Nephron progenitor cell (in vitro differentiated cells): ENCODE measurements around the gene MBOAT2.
"Not testable (repeated sequence)": the region's sequence is repeated elsewhere in the genome, so short reads cannot be mapped to it uniquely, and the experiment has no call there.

Experiments
- DNase-seq: peaks from one replicate; pipeline ENCODE4 v3.0.0; 2021
- H3K27ac Mint-ChIP-seq: 2 replicates; pipeline ENCODE4 v1.8.0; 2021; ENCODE audit warnings: mild to moderate bottlenecking, moderate library complexity, mixed read lengths
- H3K27me3 Mint-ChIP-seq: 2 replicates; pipeline ENCODE4 v1.8.0; 2021; ENCODE audit warnings: mild to moderate bottlenecking, low read depth, mixed read lengths; ENCODE audit not compliant: poor library complexity
- H3K36me3 Mint-ChIP-seq: 2 replicates; pipeline ENCODE4 v1.8.0; 2021; ENCODE audit warnings: low read depth, mixed read lengths
- H3K4me1 Mint-ChIP-seq: 2 replicates; pipeline ENCODE4 v1.8.0; 2021; ENCODE audit warnings: mixed read lengths
- H3K4me3 Mint-ChIP-seq: 2 replicates; pipeline ENCODE4 v1.8.0; 2021; ENCODE audit warnings: mild to moderate bottlenecking, moderate library complexity, mixed read lengths
- H3K9me3 Mint-ChIP-seq: 2 replicates; pipeline ENCODE4 v1.8.0; 2021; ENCODE audit warnings: mild to moderate bottlenecking, moderate library complexity, mixed read lengths
- TF ChIP-seq, protein P1 (sequence below): fragments of 200-600 bp; sonication (generic); IDR thresholded peaks from 2 replicates; pipeline ENCODE4 v1.5.0; 2021; ENCODE audit warnings: antibody characterized with exemption

The MBOAT2 gene

DNA sequence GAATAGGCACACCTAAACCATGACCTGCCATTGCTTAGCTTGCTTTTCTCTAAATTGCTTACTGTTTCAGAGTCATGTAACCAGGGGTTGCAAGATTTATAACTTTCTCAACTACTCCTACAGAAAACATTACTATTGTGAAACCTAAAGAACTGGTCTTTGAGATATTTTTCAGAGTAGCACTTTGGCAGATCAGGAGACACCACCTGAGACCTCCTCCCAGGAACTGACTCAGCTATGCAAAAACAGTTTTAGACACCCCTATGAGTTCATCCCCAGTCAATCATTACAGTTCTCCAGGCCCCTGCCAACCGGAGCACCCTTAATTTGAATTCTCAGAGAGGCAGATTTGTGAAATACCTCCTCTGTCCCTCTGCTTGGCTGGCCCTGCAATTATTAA, 80.3 kb downstream of the MBOAT2 start:
- no peaks in the 10 kb centered on the region for H3K27me3 Mint-ChIP-seq
- H3K4me1 Mint-ChIP-seq = peaks cover 53% of the 10 kb centered on the region
- TF ChIP-seq, protein P1, sequence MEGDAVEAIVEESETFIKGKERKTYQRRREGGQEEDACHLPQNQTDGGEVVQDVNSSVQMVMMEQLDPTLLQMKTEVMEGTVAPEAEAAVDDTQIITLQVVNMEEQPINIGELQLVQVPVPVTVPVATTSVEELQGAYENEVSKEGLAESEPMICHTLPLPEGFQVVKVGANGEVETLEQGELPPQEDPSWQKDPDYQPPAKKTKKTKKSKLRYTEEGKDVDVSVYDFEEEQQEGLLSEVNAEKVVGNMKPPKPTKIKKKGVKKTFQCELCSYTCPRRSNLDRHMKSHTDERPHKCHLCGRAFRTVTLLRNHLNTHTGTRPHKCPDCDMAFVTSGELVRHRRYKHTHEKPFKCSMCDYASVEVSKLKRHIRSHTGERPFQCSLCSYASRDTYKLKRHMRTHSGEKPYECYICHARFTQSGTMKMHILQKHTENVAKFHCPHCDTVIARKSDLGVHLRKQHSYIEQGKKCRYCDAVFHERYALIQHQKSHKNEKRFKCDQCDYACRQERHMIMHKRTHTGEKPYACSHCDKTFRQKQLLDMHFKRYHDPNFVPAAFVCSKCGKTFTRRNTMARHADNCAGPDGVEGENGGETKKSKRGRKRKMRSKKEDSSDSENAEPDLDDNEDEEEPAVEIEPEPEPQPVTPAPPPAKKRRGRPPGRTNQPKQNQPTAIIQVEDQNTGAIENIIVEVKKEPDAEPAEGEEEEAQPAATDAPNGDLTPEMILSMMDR = no peak
- DNase-seq = no peak
- H3K4me3 Mint-ChIP-seq = no peak overlapping the region
- H3K36me3 Mint-ChIP-seq = peaks cover 44% of the 10 kb centered on the region
- H3K27ac Mint-ChIP-seq = no peak overlapping the region
- peaks cover 5% of the 10 kb centered on the region for H3K9me3 Mint-ChIP-seq

DNA sequence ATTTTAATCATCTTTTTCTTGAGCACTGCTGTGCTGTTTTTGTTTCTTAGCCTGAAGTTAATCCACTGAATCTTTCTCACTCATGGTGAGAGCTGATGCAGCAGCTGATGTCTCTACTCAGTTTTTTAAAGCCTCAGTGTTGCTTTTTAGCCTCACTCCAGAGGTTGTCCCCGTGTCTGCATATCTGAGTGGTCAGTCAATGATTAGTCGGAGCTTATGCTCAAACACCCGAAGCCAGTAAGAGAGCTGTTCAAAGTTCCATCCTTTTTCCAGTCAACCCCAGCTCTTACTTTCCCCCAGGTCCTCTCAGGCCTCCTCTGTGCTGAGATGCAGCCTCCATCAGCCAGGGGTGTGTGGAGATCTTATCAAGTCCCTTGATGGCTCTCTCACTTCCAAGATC, 81.1 kb downstream of the MBOAT2 start:
- Mint-ChIP-seq H3K4me3 (no peak overlapping the region), H3K4me1 (peaks cover 46% of the 10 kb centered on the region), H3K9me3 (peaks cover 5% of the 10 kb centered on the region), H3K27ac (peak overlapping the region; percentile 36), H3K27me3 (no peaks in the 10 kb centered on the region), H3K36me3 (peaks cover 42% of the 10 kb centered on the region)
- TF ChIP-seq, protein P1 = no peak
- DNase-seq = no peak

DNA sequence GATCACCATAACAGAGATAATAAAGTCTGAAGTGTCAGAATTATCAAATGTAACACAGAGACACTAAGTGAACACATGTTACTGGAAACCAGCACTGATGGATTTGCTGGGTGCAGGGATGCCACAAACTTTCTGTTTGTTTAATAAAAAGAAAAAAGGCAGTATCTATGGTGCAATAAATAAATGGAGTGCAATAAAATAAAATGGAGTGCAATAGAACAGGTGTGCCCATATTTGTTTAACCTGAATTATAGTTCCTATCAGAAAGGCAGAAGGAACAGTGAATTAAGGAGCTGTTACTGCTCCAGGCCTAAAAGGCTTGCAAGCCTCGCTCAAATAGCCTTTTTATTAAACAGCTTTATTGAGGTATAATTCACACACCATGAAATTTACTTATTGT, 85.1 kb downstream of the MBOAT2 start:
- DNase-seq = no peak
- Mint-ChIP-seq H3K27me3 (no peaks in the 10 kb centered on the region), H3K36me3 (peaks cover 56% of the 10 kb centered on the region), H3K9me3 (peaks cover 19% of the 10 kb centered on the region), H3K4me1 (peaks cover 19% of the 10 kb centered on the region), H3K27ac (no peak overlapping the region), H3K4me3 (no peak overlapping the region)
- TF ChIP-seq, protein P1 = no peak

DNA sequence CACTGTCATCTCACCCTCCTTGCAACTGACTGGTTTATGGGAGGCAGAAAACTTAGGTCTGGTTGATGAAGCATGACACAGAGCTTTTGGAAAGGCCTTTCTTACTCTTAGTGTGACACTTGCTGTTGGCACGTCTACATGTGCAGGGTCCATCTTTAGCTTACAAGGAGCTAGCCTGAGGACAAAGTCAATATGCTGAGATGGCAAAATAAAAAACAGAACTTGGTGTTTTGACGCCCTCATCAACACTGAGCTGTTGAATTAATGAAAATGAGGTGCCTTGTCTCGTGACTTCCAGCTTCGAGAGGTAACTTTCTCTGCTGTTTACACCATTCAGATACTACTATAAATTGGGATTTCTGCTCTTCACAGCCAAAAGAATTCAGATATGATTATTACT, 87.5 kb downstream of the MBOAT2 start:
- no peak for DNase-seq
- Mint-ChIP-seq H3K4me3 (no peak overlapping the region), H3K27me3 (no peaks in the 10 kb centered on the region), H3K4me1 (peaks cover 13% of the 10 kb centered on the region), H3K36me3 (peaks cover 64% of the 10 kb centered on the region), H3K27ac (no peak overlapping the region), H3K9me3 (peaks cover 44% of the 10 kb centered on the region)
- TF ChIP-seq, protein P1 = no peak

DNA sequence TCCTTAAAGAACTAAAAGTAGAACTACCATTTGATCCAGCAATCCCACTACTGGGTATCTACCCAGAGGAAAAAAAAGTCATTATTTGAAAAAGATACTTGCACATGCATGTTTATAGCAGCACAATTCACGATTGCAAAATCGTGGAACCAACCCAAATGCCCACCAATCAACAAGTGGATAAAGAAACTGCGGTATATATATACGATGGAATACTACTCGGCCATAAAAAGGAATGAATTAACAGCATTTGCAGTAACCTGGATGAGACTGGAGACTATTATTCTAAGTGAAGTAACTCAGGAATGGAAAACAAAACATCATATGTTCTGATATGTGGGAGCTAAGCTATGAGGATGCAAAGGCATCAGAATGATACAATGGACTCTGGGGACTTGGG, 89.7 kb downstream of the MBOAT2 start:
- H3K27me3 Mint-ChIP-seq, H3K4me3 Mint-ChIP-seq, H3K27ac Mint-ChIP-seq, DNase-seq: not testable (repeated sequence)
- Mint-ChIP-seq H3K9me3 (peaks cover 51% of the 10 kb centered on the region), H3K4me1 (peaks cover 13% of the 10 kb centered on the region), H3K36me3 (peaks cover 71% of the 10 kb centered on the region)

DNA sequence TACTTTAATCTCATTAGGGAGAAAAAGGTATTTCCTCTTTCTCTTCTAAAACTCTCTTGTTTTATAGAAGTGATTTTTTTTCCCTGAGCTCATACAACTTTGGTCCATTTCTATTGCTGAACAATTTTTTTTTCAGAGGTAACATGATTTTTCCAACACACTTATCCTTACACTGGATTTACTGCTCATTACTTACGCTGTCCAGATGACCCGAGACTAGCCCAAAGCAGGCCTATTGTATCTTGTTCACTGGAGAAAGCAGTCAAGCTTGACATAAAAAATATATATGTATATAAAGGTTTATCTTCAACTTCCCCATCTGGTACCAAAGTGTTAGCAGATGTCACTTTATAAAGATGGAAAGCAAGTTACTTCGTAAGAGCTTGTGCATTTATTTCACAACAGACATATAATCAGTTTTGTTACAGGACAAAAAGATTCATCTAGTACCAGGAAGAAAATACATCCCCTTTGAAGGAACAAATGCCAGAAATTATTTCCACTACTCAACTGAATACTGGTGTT, 95.7 kb downstream of the MBOAT2 start:
- peaks cover 90% of the 10 kb centered on the region for H3K36me3 Mint-ChIP-seq
- H3K4me3 Mint-ChIP-seq = no peak overlapping the region
- TF ChIP-seq, protein P1 = no peak
- peaks cover 47% of the 10 kb centered on the region for H3K9me3 Mint-ChIP-seq
- no peak for DNase-seq
- H3K4me1 Mint-ChIP-seq = no peaks in the 10 kb centered on the region
- no peak overlapping the region for H3K27ac Mint-ChIP-seq
- H3K27me3 Mint-ChIP-seq = no peaks in the 10 kb centered on the region

DNA sequence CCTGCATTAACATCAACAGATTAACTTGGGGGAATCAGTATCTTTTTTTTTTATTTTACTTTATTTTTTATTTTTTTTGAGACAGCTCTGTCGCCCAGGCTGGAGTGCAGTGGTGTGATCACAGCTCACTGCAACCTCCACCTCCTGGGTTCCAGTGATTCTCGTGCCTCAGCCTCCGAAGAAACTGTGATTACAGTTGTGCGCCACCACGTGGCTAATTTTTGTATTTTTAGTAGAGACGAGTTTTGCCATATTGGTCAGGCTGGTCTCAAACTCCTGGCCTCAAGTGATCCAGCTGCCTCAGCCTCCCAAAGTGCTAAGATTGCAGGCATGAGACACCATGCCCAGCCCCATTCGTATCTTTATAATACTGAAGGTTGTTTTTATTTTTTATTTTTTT, 99.6 kb downstream of the MBOAT2 start:
- not testable (repeated sequence) for DNase-seq, H3K27ac Mint-ChIP-seq, H3K4me1 Mint-ChIP-seq, H3K27me3 Mint-ChIP-seq, H3K4me3 Mint-ChIP-seq
- Mint-ChIP-seq H3K36me3 (peaks cover 89% of the 10 kb centered on the region), H3K9me3 (peaks cover 30% of the 10 kb centered on the region)

DNA sequence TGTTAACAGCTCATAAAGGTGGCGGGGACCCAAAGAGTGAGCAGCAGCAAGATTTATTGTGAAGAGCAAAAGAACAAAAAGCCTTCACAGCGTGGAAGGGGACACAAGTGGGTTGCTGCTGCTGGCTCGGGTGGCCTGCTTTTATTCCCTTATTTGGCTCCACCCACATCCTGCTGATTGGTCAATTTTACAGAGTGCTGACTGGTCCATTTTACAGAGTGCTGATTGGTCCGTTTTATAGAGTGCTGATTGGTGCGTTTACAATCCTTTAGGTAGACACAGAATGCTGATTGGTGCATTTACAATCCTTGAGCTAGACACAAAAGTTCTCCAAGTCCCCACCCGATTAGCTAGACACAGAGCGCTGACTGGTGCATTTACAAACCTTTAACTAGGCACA, 100.7 kb downstream of the MBOAT2 start:
- H3K4me3 Mint-ChIP-seq, H3K27ac Mint-ChIP-seq, DNase-seq, H3K4me1 Mint-ChIP-seq, H3K27me3 Mint-ChIP-seq: not testable (repeated sequence)
- peaks cover 30% of the 10 kb centered on the region for H3K9me3 Mint-ChIP-seq
- peaks cover 85% of the 10 kb centered on the region for H3K36me3 Mint-ChIP-seq

DNA sequence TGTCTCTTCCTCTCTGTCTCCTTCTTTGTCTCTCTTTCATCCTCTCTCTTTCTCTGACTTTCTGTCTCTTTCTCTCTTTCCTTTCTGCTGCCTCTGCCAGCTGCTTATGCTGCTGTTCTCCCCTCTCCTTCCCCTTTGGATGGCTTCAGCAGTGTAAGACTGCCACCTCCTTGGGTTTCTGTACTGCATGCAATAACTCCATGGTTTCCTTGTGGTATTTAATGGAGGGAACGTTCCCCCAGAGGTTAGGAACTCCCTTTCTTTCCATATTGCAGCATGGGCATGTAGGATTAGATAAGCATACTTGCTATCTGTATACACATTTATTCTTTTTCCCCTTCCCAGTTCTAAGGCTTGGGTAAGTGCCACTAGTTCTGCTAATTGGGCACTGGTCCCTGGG, 106.3 kb downstream of the MBOAT2 start:
- Mint-ChIP-seq H3K9me3 (peaks cover 41% of the 10 kb centered on the region), H3K36me3 (peaks cover 82% of the 10 kb centered on the region)
- H3K27me3 Mint-ChIP-seq, H3K27ac Mint-ChIP-seq, DNase-seq, H3K4me3 Mint-ChIP-seq, H3K4me1 Mint-ChIP-seq: not testable (repeated sequence)

DNA sequence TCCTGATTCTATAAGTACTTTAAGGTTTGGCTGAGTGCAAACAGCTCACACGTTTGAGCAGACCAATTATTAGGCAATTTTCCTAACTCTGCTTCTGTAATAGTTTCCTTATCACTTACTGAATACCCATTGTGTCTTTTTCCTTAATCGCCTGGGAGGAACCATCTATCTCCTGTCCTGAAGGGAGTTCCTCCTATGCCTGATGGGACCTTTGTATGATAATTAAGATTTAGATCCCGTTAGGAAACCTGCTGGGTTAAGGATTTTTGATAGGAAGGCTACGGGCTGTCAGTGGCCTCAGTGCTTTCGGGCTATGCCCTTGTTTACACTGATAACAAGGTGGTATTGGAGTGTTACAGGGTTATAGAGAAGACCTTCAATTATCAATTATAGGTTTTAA, 106.8 kb downstream of the MBOAT2 start:
- Mint-ChIP-seq H3K36me3 (peaks cover 76% of the 10 kb centered on the region), H3K9me3 (peaks cover 39% of the 10 kb centered on the region)
- H3K4me3 Mint-ChIP-seq, H3K27ac Mint-ChIP-seq, H3K27me3 Mint-ChIP-seq, H3K4me1 Mint-ChIP-seq, DNase-seq: not testable (repeated sequence)
